Endothelial cell (in vitro differentiated cells): Measurements from ENCODE around the gene TOPBP1. TPM values are rescaled to one million over a fixed set of nuclear protein-coding genes. Genes with fewer than 3 reads are reported as not detected.

ENCODE experiments used
- DNase-seq: peaks from one replicate; pipeline ENCODE4 v3.0.0; 2021; ENCODE audit warnings: low spot score
- H3K27ac Mint-ChIP-seq: one replicate; pipeline ENCODE4 v1.8.0; 2021; ENCODE audit warnings: mixed read lengths, inconsistent platforms; ENCODE audit not compliant: unreplicated experiment
- H3K27me3 Mint-ChIP-seq: one replicate; pipeline ENCODE4 v1.8.0; 2021; ENCODE audit warnings: mild to moderate bottlenecking, moderate library complexity, mixed read lengths, inconsistent platforms; ENCODE audit not compliant: unreplicated experiment
- H3K36me3 Mint-ChIP-seq: one replicate; pipeline ENCODE4 v1.8.0; 2021; ENCODE audit warnings: mild to moderate bottlenecking, low read depth, mixed read lengths, inconsistent platforms; ENCODE audit not compliant: unreplicated experiment
- H3K4me1 Mint-ChIP-seq: one replicate; pipeline ENCODE4 v1.8.0; 2021; ENCODE audit warnings: mild to moderate bottlenecking, mixed read lengths, inconsistent platforms; ENCODE audit not compliant: unreplicated experiment
- H3K4me3 Mint-ChIP-seq: one replicate; pipeline ENCODE4 v1.8.0; 2021; ENCODE audit warnings: mild to moderate bottlenecking, mixed read lengths, inconsistent platforms; ENCODE audit not compliant: unreplicated experiment
- H3K9me3 Mint-ChIP-seq: one replicate; pipeline ENCODE4 v1.8.0; 2021; ENCODE audit warnings: mixed read lengths, inconsistent platforms; ENCODE audit not compliant: unreplicated experiment
- total RNA-seq: library from RNA; stranded (reverse); fragmentation: NEBNext Ultra II Directional; extraction: Animal tissue kit (Norgen Biotek cat#: 25700); gene quantifications from one replicate; pipeline ENCODE4 v1.2.1, GENCODE V29; 2021; ENCODE audit not compliant: unreplicated experiment
- TF ChIP-seq, protein P1 (sequence below): fragments of 200-600 bp; sonication (generic); IDR thresholded peaks from one replicate; pipeline ENCODE4 v1.5.0; 2021; ENCODE audit warnings: antibody characterized with exemption; ENCODE audit not compliant: unreplicated experiment

The TOPBP1 gene
- total RNA-seq, 1 donor from 2014 or later = 43.2 TPM

- Mint-ChIP-seq H3K9me3 (no peaks in the 10 kb centered on the region), H3K4me3 (no peak overlapping the region), H3K4me1 (no peaks in the 10 kb centered on the region), H3K36me3 (peaks cover 19% of the 10 kb centered on the region), H3K27ac (no peak overlapping the region), H3K27me3 (no peaks in the 10 kb centered on the region)
- TF ChIP-seq, protein P1, sequence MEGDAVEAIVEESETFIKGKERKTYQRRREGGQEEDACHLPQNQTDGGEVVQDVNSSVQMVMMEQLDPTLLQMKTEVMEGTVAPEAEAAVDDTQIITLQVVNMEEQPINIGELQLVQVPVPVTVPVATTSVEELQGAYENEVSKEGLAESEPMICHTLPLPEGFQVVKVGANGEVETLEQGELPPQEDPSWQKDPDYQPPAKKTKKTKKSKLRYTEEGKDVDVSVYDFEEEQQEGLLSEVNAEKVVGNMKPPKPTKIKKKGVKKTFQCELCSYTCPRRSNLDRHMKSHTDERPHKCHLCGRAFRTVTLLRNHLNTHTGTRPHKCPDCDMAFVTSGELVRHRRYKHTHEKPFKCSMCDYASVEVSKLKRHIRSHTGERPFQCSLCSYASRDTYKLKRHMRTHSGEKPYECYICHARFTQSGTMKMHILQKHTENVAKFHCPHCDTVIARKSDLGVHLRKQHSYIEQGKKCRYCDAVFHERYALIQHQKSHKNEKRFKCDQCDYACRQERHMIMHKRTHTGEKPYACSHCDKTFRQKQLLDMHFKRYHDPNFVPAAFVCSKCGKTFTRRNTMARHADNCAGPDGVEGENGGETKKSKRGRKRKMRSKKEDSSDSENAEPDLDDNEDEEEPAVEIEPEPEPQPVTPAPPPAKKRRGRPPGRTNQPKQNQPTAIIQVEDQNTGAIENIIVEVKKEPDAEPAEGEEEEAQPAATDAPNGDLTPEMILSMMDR = no peak
- no peak for DNase-seq
These were observed 55.4 kb downstream of the TOPBP1 start for GRCh38 chr3:133606342-133606741.

DNA sequence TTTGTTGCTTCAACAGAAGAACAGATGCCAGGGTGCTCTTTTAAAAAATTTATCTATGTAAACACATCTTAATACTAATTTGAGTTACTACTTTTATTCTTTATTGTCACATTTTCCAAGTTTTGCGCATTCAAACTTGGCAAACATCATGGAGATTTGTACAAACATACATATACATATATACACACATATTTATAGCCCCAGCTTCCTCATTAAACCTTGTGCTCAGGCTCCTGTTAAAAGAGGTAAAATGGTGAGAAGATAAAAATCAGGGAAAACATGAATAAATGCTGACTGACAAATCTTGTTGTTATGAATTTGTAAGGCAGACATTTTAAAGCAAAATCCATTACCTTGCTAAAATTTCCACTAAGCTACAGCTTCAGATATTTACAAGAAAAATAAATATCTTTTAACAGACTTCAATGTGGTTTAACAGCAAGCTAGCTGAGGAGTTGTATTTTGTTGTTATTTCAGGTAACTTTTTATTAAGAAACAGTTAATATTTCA is 61.1 kb downstream of the TOPBP1 start:
- Mint-ChIP-seq H3K9me3 (no peaks in the 10 kb centered on the region), H3K4me3 (no peak overlapping the region), H3K27ac (no peak overlapping the region), H3K27me3 (no peaks in the 10 kb centered on the region), H3K4me1 (no peaks in the 10 kb centered on the region), H3K36me3 (peaks cover 8% of the 10 kb centered on the region)
- no peak for DNase-seq
- TF ChIP-seq, protein P1 = no peak

DNA sequence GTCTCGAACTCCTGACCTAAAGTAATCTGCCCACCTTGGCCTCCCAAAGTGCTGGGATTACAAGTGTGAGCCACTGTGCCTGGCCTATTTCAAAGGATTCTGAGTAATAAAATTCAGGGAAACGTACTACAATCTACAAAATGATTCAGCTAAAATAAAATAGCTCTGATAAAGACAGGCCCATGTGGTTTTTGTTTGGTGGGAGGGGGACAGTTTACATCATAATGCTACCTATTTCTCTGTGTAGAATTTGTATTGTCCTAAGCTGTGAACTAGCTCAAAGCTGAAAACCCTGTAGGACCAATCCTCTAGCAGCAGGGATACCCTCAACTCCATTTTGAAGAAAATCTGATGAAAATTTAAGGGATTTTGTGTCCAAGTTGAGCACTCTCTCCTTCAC is 62.5 kb downstream of the TOPBP1 start:
- TF ChIP-seq, protein P1 = no peak
- DNase-seq = no peak
- Mint-ChIP-seq H3K4me1 (no peaks in the 10 kb centered on the region), H3K4me3 (no peak overlapping the region), H3K27me3 (no peaks in the 10 kb centered on the region), H3K27ac (no peak overlapping the region), H3K36me3 (peaks cover 8% of the 10 kb centered on the region), H3K9me3 (no peaks in the 10 kb centered on the region)

- DNase-seq = no peak
- H3K27me3 Mint-ChIP-seq = no peaks in the 10 kb centered on the region
- H3K9me3 Mint-ChIP-seq = no peaks in the 10 kb centered on the region
- H3K4me3 Mint-ChIP-seq = no peak overlapping the region
- TF ChIP-seq, protein P1 = no peak
- H3K36me3 Mint-ChIP-seq = peaks cover 8% of the 10 kb centered on the region
- H3K4me1 Mint-ChIP-seq = no peaks in the 10 kb centered on the region
- no peak overlapping the region for H3K27ac Mint-ChIP-seq
These were observed 63.3 kb downstream of the TOPBP1 start for GRCh38 chr3:133598405-133598804.

DNA sequence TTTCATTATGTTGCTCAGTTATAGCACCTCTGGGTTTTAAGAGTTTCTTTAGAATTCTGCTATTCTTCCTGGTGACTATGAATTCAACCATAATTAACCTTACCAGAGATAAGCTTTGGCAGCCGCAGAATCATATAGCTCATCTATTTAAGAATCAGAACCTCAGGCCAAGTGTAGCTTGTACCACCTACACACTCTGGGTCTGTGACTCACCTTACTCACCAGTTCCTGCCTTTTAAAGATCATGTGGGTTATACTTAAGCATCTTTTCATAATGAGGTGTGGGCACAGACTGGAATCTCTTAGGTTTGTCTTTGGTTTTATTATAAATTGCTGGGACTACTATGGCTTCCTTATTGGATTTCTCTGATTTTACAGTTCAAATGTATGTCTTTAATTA is 66.4 kb downstream of the TOPBP1 start:
- H3K4me3 Mint-ChIP-seq = no peak overlapping the region
- H3K27ac Mint-ChIP-seq = no peak overlapping the region
- H3K4me1 Mint-ChIP-seq = no peaks in the 10 kb centered on the region
- no peaks in the 10 kb centered on the region for H3K27me3 Mint-ChIP-seq
- DNase-seq = no peak
- TF ChIP-seq, protein P1 = no peak
- H3K36me3 Mint-ChIP-seq = peaks cover 4% of the 10 kb centered on the region
- H3K9me3 Mint-ChIP-seq = no peaks in the 10 kb centered on the region
